Gastroesophageal sphincter (tissue), 2 donors: ENCODE results near the gene SLC16A9.

ENCODE experiments used
- EP300 ChIP-seq: sonication (generic); formaldehyde crosslinking; IDR thresholded peaks from one replicate; pipeline ENCODE4 v1.6.1; 2017; ENCODE audit warnings: antibody characterized with exemption, mild to moderate bottlenecking
- POLR2A ChIP-seq, 2 donors: fragments of 450-650 bp; IDR thresholded peaks; one replicate each; pipeline ENCODE4 v1.6.1; 2017; ENCODE audit warnings: antibody characterized with exemption in 2 of 2, mild to moderate bottlenecking in 2 of 2, moderate library complexity in 1 of 2

DNA sequence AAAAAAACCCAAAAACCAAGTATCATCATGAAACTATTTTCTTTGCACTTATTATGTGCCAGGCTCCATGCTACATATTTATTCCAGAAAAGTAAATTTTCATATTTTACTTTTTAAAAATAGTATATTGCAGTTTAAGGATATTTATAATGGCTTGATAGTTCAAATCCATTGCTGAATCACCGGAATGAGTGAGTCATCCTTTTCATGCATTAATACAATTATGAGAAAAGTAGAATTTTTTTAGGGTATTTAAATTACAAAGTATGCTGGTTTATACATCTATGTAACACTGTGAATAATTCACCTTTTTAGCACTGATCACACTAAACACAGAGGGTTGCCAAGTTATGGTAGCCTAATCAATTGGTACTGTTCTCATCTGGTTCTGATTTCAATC is 54.3 kb downstream of the SLC16A9 start:
- TF ChIP-seq POLR2A (IDR thresholded peaks at IDR 0.05) = no peak
- no peak for TF ChIP-seq EP300
